GM21390 (cell line): ENCODE results near the gene HEATR1.
"Not testable (repeated sequence)": the region's sequence is repeated elsewhere in the genome, so short reads cannot be mapped to it uniquely, and the experiment has no call there.

ENCODE experiments used
- ATAC-seq: cut with Tn5 transposase; IDR thresholded peaks from one replicate; pipeline ENCODE4 v1.9.1; 2021; ENCODE audit not compliant: unreplicated experiment

Gene HEATR1, protein sequence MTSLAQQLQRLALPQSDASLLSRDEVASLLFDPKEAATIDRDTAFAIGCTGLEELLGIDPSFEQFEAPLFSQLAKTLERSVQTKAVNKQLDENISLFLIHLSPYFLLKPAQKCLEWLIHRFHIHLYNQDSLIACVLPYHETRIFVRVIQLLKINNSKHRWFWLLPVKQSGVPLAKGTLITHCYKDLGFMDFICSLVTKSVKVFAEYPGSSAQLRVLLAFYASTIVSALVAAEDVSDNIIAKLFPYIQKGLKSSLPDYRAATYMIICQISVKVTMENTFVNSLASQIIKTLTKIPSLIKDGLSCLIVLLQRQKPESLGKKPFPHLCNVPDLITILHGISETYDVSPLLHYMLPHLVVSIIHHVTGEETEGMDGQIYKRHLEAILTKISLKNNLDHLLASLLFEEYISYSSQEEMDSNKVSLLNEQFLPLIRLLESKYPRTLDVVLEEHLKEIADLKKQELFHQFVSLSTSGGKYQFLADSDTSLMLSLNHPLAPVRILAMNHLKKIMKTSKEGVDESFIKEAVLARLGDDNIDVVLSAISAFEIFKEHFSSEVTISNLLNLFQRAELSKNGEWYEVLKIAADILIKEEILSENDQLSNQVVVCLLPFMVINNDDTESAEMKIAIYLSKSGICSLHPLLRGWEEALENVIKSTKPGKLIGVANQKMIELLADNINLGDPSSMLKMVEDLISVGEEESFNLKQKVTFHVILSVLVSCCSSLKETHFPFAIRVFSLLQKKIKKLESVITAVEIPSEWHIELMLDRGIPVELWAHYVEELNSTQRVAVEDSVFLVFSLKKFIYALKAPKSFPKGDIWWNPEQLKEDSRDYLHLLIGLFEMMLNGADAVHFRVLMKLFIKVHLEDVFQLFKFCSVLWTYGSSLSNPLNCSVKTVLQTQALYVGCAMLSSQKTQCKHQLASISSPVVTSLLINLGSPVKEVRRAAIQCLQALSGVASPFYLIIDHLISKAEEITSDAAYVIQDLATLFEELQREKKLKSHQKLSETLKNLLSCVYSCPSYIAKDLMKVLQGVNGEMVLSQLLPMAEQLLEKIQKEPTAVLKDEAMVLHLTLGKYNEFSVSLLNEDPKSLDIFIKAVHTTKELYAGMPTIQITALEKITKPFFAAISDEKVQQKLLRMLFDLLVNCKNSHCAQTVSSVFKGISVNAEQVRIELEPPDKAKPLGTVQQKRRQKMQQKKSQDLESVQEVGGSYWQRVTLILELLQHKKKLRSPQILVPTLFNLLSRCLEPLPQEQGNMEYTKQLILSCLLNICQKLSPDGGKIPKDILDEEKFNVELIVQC (N-terminal part only)

GRCh38 chr1:236603991-236604904, at the start of gene HEATR1:
Gene HEATR1 (minus strand): TSS chr1:236604516. CDS start chr1:236604095, 421 bp downstream.
- ATAC-seq = peak; percentile 95

DNA sequence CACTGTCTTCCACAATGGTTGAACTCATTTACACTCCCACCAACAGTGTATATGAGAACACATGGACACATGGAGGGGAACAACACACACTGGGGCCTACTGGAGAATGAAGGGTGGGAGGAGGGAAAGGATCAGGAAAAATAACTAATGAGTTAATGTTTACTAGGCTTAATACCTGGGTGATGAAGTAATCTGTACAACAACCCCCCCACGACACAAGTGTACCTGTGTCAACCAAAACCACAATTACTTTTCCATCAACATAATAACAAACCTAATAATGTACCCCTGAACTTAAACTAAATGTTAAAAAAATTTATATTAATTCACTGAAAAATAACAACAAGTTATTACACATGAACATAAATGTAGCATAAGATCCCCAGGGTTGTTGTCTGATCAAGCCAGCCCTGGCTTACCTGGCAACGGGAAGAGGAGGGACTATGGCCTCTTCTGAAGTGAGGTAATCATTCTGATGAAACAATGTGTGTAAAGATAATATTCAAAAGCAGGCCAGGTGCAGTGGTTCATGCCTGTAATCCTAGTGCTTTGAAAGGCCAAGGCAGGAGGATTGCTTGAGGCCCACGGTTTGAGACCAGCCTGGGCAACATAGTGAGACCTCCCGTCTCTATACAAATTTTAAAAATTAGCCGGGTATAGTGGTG, 40.8 kb upstream of the HEATR1 start:
- no peak for ATAC-seq

- no peak for ATAC-seq
Measured at GRCh38 chr1:236642763-236643162, 38.4 kb upstream of the HEATR1 start.

GRCh38 chr1:236639686-236640085, 35.4 kb upstream of the HEATR1 start:
- no peak for ATAC-seq

DNA sequence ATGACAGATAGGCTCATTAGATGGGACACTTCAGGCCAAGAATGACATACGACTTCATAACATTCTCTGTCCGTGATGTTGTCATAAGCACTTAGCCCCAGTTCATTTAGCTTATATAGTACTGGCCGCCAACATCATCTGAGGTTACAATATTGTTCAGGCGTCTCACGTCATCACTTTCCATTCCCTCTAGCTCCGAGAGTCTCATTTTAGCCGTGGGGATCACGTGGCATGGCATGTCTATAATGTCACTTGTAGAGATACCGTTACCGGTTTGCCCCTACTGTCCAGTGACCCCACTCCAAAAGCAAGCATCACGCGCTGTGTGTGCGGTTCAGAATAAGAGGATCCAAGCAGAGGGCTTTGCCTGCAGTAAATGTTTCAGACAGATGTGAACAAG, 34.6 kb upstream of the HEATR1 start:
- ATAC-seq = no peak

- ATAC-seq = no peak
Measured at GRCh38 chr1:236636017-236636416, 31.7 kb upstream of the HEATR1 start.

GRCh38 chr1:236627727-236628408, 23.6 kb upstream of the HEATR1 start:
- ATAC-seq = no peak

DNA sequence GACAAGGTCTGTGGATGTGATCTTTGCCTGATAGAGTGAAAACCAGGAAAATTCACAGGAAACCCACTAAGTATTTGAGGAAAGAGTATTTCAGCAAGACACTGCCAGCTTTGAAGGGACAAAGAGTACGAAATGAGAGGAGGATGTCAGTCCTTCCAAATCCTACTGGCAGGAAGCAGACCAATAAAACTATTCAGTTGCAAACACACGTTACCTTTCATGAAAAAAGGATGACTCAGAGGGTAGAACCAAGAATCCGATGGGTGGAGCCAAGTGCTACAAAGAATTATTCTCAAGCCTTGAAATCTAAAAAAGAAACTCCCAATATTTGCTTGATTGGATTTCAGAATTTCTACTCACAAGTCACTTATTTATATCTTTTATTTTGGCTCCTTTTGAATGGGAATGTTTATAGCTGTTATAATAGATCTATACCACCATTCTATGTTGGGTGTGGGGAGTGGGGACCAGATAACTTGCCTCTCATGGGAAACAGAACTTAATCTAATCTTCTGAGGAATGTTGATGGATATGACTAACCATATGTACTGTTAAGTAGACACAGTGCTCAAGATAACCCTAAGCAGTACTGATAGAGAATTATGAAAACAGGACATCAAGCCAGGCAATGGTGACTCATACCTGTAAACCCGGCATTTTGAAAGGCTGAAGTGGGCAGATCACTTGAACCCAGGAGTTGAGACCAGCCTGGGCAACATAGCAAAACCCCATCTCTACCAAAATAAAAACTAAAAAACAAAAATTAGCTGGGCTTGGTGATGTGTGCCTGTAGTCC, 19.3 kb upstream of the HEATR1 start:
- ATAC-seq = no peak

GRCh38 chr1:236622407-236622806, 18.1 kb upstream of the HEATR1 start:
- ATAC-seq = no peak

GRCh38 chr1:236619398-236619797, 15.1 kb upstream of the HEATR1 start:
- no peak for ATAC-seq

- ATAC-seq = no peak
Measured at GRCh38 chr1:236618507-236618906, 14.2 kb upstream of the HEATR1 start.

DNA sequence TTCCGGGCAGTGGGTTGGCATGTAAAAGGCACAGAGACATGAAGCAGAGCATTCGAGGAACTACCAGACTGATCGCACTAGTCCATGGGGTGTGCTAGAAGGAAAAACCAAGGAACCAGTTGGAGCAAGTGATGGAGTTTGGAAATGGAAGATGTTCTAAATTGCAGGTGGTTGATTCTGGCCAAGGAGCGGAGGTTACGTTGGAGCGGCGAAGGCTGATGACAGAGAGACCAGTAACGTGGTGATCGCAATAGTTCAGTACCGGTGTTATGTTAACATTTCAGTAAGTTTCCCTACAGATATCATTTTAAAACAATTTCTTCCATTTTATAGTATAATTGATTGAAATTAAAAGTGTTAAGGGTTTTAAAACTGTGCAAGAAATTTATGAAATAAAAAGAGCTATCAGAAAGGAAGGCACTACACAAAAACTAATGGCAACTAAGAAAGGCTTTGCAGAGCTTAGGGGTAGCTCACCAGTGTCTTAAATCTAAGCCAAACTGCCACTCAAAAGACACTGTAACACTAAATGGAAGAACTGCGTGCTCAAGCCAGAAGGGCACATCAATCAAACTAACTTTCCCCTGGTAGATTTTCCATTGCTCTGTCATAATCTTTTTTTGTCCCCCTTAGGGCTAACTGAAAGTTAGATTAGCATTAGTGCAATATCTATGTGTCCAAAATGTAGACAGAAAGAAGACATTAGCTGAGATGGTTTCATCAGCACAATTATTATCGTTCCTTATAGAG, 11.3 kb upstream of the HEATR1 start:
- ATAC-seq = no peak

DNA sequence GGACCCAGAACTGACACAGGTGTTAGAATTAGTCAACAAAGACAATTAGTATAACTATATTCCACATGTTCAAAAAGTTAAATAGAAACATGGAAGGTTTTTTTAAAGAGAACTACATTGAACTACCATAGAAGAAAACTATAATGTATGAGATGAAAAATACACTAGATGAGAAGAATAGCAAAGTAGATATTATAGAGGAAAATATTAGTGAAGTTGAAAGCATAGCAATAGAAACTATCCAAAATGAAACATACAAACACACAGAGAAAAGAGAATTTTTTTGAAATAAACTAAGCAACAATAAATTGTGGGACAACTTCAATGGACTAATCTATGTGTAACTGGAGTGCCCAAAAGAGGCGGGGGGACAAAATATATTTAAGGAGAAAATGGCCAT, 8.0 kb upstream of the HEATR1 start:
- no peak for ATAC-seq

DNA sequence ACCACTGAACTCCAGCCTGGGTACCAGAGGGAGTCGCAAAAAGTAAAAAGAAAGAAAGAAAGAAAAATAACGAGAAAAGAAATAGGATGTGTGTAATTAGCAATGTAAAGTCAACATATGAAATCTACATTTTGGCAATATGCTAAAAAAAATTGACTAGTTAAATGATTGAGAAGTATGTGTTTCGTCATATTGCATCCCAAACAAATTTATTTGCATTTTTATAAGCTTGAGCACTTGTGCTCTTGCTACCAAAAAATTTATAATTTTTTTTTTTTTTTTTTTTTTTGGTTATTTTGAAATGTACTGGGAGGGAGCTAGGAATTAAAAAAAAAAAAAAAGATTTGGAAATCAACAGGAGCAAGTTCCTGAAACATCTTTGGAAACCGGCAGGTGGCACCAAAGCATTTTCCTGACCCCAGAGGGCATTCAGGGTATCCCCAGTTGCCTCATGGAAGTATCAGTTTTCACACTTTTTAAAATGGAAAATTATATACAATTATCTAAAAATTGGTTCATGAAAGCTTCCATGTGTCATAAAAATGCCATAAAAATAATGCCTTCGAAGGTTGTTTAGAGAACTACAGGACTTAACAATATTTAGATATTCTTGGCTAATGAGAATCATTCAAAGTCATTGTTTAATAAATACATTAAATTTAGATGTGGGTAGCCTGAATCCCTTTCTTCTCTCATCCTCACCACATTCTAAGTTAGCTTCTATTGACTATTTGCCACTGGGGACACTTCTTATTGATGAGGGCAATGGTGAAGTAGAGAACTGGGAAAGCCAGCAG, 4.8 kb upstream of the HEATR1 start:
- ATAC-seq = no peak

DNA sequence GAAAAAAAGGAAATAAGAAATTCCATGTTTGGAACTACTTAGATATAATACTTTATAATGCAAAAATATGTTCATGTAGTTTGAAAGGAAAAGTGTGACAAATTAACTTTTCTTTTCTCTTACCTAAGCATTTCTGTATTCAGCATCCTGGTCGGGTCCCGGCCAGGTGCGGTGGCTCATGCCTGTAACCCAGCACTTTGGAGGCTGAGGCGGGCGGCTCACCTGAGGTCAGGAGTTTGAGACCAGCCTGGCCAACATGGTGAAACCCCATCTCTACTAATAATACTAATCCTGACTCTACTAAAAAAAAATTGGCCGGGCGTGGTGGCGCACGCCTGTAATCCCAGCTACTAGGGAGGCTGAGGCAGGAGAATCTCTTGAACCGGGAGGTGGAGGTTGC, 3.3 kb upstream of the HEATR1 start:
- ATAC-seq = not testable (repeated sequence)

- no peak for ATAC-seq
Measured at GRCh38 chr1:236604905-236605806, 840 bp upstream of the HEATR1 start.
